GM19238 (cell line): Measurements from ENCODE around the gene PRKG1.
"Not testable (repeated sequence)": the region's sequence is repeated elsewhere in the genome, so short reads cannot be mapped to it uniquely, and the experiment has no call there.

Experiments
- DNase-seq: peaks from one replicate; pipeline ENCODE4 v3.0.0; 2011; ENCODE audit warnings: low spot score; ENCODE audit not compliant: insufficient read length

Gene PRKG1

DNA sequence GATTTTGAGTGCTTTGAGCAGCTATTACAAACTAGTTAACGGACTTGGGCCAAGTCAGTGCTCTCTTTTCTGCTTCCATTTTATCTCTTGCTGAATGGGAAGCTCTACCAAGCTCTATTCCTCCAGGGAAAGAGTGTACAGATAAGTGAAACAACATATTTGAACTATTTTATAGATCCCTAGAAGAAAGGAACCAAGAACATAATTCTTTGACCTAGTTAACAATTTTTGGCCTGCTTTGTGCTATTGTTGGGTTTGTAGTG is 244.8 kb downstream of the PRKG1 start:
- DNase-seq = no peak

DNA sequence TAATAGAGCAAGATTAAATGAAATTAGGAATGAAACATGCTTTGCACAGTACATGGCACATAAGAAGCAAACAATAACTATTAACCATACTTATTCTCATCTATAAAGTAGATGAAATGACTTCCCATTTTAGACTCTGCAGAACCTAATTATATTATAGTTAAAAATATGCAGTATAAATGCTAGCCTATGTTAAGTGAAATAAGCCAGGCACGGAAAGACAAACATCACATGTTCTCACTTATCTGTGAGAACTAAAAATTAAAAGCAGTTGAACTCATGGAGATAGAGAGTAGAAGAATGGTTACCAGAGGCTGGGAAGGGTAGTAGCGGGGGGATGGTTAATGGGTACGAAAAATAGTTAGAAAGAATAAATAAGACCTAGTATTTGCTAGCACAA is 247.0 kb downstream of the PRKG1 start:
- no peak for DNase-seq

DNA sequence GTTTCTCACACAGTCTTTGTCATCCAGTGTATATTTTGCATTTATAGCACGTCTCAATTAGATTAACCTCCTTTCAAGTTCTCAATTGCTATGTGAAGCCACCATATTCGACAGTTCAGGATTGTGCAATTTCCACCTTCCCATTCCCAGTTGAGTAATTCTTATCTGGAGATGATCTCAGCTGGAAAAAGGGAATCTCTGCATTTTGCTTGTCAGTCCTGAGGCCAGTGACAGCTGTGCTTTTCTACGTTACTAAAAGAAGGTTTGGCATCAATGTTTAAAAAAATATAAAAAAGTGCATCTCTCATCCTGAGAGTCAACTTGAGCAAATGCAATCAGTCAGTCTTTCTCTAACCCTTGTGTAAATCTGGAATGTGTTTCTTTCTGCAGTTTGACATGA is 247.7 kb downstream of the PRKG1 start:
- DNase-seq = no peak

DNA sequence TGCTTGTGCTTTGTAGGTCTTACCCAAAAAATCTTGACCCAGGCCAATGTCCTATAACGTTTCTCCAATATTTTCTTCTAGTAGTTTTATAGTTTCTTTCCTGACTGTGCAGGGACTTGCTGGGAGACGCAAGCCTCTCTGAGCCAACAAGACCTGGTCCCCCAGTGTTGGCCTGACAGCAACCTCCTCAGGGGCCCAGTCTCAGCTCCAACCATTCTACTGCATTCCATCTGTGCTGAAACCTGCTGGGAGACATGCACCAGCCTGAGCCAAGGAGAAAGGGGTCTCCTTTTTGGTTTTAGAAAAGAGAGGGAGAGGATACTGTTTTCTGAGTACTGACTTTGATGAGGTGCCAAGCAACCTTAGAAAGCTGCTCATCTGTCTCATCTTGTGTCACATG is 251.4 kb downstream of the PRKG1 start:
- no peak for DNase-seq

DNA sequence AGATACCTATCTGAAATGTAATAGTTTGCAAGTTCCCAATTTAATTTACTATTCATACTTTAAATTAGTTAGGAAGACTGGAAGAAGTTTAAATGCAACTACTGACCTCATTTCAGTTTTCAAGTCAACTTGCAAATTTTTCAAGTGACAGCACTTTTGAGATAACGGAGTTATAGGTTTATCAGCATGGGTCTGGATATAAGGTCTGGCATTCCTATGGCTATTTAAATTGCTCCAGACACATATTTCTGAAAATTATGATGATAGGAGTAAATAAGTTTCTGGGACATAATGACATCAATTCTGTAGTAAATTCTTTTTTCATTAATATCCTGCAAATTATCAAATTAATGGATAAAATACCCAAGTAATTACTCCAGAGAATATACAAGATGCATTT is 251.9 kb downstream of the PRKG1 start:
- no peak for DNase-seq

DNA sequence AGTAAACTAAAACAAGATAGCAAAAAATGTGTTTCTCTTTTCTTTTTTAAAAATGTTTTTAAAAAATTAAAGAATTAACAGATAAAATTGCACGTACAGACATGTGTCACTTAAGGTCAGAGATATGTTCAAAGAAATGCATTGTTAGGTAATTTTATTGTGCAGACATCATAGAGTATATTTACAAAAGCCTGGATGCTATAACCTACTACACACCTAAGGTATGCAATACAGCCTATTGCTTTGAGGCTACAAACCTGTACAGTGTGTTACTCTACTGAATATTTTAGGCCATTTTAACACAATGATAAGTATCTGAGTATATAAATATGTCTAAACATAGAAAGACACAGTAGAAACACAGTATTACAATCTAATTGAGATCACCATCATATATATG is 253.1 kb downstream of the PRKG1 start:
- DNase-seq = no peak

DNA sequence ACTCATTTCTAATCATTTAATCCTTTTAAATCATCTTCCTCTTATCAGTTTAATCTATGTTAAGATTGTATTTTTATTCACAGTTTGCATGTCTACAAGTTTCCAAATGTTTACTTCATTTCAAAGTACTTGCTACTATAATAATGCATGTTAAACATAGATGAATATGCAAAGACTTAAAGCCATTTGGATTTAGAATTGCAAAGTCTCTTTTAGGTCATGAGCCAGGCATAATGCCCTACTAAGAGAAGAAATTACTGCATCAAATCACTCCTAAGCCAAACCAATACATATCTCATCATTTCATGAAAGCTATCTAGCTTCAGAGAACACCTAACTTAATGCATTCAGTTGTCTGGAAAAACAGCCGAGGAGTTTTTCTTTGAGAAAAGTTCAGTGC is 266.1 kb downstream of the PRKG1 start:
- DNase-seq = no peak

DNA sequence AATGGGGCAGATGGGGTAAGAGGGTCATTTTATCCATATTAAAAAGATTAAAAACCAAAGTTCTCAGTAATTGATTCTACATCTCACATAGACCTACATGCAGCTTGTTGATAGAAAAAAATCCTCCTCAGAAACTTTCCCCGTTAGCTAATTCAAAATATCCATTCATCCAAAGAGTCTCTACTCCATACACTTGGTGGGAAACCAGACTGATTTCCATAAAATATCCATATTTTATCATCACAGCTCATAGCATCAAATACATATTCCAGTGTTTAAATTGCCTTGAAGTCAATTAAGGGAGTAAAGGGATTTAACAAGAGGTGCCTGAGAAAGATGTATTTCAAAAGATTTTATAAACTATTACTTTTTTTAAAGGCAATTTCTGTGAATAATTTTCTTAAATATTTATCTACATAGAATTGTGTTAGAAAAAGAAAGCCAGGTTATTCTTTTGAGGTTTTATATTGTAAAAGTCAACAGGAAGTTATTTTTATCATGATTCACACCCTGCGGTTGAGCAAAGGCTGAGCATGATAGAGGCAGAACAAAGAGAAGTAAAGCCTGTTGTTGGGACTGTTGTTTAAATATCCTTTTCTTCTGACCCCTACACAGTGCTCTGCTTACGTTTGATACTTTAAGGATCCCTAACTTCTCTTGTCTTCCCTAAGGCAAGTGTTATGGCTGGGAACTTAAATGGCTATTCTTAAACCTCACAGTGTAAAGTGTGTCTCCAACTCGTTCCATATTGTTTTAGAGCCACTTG is 266.7 kb downstream of the PRKG1 start:
- no peak for DNase-seq

DNA sequence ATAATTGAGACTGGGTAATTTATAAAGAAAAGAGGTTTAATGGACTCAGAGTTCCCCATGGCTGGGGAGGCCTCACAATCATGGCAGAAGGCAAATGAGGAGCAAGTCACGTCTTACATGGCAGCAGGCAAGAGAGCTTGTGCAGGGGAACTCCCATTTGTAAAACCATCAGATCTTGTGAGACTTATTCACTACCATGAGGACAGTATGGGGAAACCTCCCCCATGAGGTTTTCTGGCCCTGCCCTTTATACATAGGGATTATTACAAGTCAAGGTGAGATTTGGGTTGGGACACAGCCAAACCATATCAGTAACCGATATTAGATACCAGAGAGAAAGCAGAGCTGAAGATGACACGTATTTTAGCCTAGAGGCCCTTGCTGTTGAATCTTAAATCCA is 267.5 kb downstream of the PRKG1 start:
- not testable (repeated sequence) for DNase-seq

DNA sequence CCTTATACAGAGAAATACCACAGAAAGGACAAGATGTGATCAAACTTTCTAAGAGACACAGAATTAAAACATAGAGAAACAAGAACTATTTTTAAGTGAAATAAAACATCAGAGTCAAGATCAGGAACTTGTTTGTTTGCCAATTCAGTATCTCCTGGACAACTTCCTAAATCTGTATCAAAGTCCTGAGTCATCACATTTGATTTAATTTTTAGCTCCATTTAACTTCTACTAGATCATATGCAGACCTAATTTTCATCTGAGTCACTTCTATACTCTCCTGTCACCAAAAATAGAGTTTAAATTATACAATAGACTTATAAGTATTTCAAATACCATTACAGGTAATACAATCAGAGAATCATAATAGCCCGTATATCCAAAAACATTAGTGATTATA is 268.1 kb downstream of the PRKG1 start:
- DNase-seq = no peak

DNA sequence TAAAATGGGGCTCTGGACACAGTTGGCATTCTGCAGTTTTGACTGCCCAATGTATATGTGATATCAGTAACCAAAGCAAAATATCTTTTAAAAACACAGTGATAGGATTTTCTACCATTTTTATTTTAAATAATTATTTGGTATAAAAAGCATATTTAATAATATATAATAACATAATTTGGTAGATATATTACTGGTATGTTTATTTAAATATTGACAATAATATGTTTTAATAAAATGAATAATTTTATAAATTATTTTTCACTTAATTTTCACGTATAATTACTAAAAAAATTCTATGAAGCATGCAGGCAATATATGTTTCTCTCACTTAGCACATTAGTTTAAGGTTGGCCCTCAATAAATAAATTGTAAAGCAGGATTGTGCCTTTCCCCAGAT is 269.1 kb downstream of the PRKG1 start:
- no peak for DNase-seq

DNA sequence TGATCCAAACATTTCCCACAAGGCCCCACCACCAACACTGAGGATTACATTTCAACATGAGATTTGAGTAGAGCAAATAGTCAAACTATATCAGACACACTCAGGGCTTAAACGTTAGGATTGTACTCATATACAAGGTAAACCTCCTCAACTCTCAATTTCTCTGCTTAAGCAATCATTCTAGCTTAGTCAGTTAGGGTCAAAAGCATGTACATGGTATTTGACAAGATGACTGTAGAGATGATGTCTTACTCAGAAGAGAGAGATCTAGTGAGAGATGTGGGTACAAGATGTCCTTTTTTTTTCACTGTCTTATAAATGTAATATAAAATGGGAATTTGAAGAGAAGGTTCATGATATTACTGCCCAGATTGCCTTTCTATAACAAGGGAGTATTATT is 270.1 kb downstream of the PRKG1 start:
- DNase-seq = no peak

DNA sequence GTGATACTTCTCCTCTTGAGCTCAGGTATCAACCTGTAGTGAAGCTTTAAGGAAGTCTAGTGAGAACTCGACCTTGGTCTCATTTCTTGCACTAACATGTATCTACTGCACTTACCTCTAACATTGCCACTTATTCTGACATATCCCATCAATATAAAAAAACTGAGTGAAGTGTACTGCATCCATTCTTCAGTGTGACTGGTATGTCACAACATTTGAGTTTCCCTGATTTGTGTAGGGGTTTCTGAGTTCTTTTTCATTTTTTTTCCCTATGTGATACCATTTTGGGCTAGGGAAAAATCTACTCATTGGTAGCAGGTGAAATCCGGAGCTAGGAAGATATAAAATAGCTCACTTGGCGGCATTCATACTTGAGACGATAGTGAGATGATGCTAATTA is 274.3 kb downstream of the PRKG1 start:
- DNase-seq = no peak

DNA sequence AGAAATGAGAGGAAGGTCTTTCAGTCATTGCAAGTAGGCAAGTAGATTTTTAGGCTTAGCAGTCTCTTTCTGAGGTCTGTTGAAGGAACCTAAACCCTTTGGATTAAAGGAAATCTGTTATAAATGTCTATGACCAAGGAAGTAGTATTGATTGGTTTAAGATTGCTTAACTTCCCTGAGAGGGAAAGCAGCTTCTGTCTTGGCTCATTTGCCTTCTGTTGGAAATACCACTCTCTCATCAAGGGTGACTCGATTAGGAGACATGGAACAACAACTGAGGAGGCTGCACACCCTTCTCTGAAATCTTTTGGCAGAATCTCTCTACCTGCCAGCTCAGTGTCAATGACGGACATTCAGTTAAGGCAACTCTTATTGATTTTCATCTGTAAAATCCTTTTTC is 282.9 kb downstream of the PRKG1 start:
- no peak for DNase-seq

DNA sequence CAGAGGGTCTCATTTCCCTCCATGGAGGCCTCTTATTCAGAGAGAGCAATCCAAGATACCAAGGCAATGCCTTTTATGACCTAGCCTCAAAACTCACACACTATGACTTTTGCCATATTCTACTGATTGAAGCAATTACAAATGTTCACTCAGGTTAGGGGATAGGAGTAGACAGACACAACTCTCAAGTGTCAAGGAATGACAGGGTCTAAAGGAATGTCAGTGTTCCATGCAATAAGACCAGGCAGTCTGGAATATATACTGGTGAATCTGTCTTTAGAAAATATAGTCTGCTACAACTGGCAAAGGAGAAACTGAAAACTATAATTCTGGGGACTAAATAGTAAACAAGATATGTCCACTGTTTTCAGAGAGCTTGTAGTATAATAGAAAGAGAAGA is 283.9 kb downstream of the PRKG1 start:
- DNase-seq = no peak

DNA sequence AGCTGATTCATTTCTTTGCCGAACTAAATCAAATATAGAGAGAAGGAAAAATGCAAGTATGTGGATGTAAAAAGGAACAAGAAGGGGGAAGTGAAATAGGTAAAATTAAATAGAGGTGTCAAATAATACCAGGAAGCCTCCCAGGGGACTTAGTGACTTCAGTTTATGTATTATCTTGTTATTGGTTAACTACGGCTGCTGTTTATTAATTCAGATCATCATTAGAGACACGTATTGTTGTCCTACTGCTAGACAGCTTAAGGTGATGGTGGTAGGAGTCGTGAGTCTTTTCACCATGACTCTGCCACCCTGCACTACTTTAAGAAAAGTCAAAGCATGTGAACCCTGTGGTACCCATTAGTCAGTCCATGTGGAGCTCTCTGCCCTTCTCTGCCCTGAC is 289.1 kb downstream of the PRKG1 start:
- DNase-seq = no peak

DNA sequence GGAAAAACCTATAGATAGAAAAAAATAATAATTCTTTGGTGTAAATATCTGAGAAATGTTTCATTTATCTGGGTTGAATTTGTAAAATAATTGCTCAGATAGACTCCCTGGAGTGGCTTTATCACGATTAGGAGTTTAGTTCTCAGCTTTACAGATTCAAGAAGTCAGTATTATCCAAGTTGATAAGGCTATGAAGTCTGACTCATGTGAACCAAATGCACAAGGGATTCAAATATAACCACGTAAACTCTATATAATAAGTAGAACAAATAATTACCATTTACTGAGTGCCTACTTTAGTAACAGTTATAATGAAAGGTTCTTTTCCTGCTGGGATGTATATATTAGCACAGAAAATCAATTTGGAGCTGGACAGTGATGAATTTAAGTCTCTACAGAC is 290.4 kb downstream of the PRKG1 start:
- DNase-seq = no peak

DNA sequence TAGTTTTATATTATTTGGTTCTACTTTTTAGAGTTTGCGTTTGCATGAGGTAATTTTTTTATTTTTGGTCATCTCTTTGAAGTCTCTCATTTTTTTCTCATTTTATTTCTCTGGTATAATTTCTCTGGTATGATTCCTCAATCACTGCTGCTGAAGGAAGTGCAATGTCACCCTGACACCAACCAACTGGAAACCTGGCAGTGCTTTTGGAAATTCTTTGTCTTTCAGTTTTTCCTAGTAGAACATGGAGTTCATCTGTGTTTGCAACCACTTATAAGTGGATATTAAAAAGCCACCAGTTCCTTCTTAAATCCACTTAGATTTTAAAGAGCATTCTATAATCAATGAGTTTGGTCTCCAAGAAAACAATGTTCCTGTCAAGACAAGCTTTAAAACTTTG is 291.8 kb downstream of the PRKG1 start:
- no peak for DNase-seq

DNA sequence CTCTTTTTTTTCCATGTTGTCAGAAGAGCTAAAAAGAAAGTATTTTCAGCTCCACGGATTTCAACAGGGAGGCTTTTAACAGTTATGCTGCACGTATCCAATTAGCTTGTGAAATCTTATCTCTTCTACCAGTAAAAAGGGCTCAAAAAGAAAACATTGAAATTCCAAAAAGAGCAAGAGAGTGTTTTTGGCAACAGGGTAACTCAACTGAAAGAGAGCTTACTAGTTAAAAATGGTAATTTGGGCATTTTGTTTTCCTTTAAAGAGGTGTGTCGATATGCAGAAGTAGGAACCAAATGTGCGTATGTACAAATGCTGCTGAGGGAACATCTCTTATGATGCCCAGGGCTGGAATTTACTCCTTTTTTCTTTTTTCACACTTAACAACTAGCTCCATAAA is 292.8 kb downstream of the PRKG1 start:
- no peak for DNase-seq

DNA sequence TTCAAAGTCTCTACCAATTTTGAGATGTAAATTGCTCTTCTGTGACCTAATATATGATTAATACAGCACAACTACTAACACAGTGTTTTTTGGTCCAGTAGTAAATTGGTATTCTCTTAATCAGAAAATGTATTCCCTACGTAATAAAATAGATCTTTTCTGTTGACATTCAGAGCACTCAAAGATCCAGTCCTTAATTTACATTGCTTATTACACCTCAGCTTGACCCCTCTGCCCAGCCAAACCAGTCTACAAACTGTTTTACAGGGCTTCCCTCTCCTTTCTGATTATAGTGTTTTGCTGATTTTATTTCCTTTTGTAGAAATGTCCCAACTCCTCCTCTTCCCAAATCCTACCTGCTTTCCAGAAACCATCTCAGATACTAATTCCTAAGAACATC is 293.4 kb downstream of the PRKG1 start:
- DNase-seq = no peak

DNA sequence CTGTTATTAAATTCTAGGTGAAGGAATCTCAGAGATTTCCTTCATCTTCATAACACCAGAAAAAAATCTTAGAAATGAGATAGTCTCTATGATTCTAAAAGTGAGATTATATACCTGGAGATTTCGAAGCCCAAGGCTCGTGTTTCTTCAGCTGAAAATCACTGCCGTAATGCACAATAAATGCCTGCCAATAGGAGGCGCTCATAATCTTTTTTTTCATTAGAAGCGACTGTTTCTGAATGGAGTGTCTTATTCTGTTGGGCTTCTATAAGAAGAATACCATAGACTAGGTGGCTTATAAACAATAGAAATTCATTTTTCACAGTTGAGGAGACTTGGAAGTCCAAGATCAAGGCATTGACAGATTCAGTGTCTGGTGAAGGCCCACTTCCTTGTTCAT is 294.7 kb downstream of the PRKG1 start:
- DNase-seq = no peak

DNA sequence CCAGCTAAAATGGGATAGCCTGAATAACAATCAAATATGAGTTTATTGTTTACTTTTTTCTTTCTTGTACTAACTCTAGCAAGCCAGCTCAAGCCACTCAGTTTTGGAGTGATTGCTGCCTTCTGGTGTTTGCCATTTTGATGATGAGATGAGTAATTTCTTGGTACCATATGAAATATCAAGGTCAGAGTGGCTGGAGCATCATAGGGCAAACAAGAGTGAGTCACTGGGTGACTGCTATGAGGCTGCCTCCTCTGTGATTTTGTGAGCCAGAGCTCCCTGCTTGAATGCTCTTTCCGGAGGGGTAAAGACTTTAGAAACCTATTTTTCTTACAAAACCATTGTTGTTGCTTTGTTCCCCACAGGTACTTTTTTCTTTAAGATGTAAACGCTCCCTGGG is 295.6 kb downstream of the PRKG1 start:
- DNase-seq = no peak

DNA sequence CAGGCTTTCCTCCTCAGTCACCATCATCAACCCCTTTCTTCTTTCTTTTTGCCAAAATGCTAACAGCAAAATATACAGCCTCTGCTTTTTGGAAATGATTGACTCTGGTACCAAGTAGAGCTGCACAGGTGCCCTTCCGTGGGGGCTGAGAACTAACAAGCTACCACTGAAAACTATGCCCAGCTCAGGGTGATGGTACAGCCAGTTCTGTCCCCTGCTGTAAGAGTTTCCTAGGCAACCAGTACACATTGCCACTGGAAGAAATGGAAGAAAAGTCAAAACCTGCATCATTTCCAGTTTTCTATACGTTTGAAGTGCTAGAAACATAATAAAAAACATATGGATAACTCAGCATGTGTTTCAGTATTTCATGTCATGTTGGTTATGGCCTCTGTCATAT is 297.5 kb downstream of the PRKG1 start:
- DNase-seq = no peak

DNA sequence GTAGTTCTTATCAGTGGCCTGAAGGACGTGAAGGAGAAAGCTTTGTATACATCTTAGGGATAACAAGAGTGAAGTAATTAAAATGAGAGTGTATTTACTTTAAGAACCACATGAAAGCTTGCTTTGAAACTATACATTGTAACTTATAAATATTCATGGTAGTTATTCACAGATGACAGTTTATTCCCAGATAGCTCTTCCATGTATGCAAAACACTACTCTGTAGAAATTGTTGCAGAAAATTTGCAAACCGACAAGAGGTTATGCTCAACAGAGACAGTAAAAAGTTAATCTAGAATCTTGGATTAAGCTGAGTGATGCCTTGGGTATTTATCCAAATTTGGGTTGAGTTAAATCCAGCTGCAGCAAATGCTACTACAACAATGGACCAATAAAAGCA is 301.5 kb downstream of the PRKG1 start:
- DNase-seq = no peak
